Psoas muscle (tissue), 8 donors: ENCODE results near the gene ALOX15B. TPM values are rescaled to one million over a fixed set of nuclear protein-coding genes. Genes with fewer than 3 reads are reported as not detected.

Experiments
- ATAC-seq, 4 donors: fragments of 200-7000 bp; cut with Tn5 transposase; one replicate each; pipeline ENCODE4 v1.9.1; 2020; ENCODE audit warnings: moderate library complexity in 3 of 4, mild to moderate bottlenecking in 2 of 4
- DNase-seq, 2 donors: peaks; one replicate each; pipeline ENCODE4 v3.0.0-alpha.2; 2020
- H3K27ac ChIP-seq: fragments of 200-600 bp; one replicate; pipeline ENCODE4 v1.8.0; 2022
- H3K27me3 ChIP-seq, 3 donors: fragments of 200-600 bp in 1 of 3; one replicate each; pipeline versions ENCODE4 v1.6.1 to v1.8.0; 2013 to 2022; ENCODE audit warnings: low read length in 2 of 3, mild to moderate bottlenecking in 2 of 3, moderate library complexity in 1 of 3; ENCODE audit not compliant: insufficient read depth in 3 of 3
- H3K36me3 ChIP-seq, 2 donors: fragments of 200-600 bp in 1 of 2; one replicate each; pipeline versions ENCODE4 v1.6.1 to v1.8.0; 2013 to 2022; ENCODE audit warnings: low read depth in 1 of 2, mild to moderate bottlenecking in 1 of 2, moderate library complexity in 1 of 2; ENCODE audit not compliant: insufficient read depth in 1 of 2
- H3K4me1 ChIP-seq: fragments of 200-600 bp; one replicate; pipeline ENCODE4 v1.8.0; 2022
- H3K4me3 ChIP-seq: fragments of 200-600 bp; one replicate; pipeline ENCODE4 v1.8.0; 2022; ENCODE audit warnings: mild to moderate bottlenecking
- H3K9me3 ChIP-seq: fragments of 200-600 bp; one replicate; pipeline ENCODE4 v1.8.0; 2022
- CTCF ChIP-seq: fragments of 200-600 bp; IDR thresholded peaks from one replicate; pipeline ENCODE4 v1.8.0; 2022; ENCODE audit warnings: antibody characterized with exemption
- WGBS, 3 donors: extraction: QIAGEN DNeasy Blood & Tissue Kit; methylation state at CpG; one replicate each; pipeline versions ENCODE4 v1.1.6 to v1.1.7; 2013; 5-methylcytosine and 5-hydroxymethylcytosine counted together
- intact Hi-C, 2 donors: fragments of 100-400 bp; cut with DNase I; formaldehyde crosslinking; loops; one replicate each; pipeline versions ENCODE4 v1.11.0 to v1.14.2; 2022
- polyA plus RNA-seq, 3 donors: library from polyadenylated mRNA; stranded (reverse); fragments of 200-250 nt; gene quantifications; one replicate each; pipeline ENCODE4 v1.2.3, GENCODE V29; 2013
- total RNA-seq, 4 donors: library from RNA; stranded (reverse); fragmentation: NEBNext Ultra II Directional in 2 of 4; extraction: Animal tissue kit (Norgen Biotek cat#: 25700) in 2 of 4; gene quantifications; one replicate each; pipeline versions ENCODE4 v1.2.1 to v1.2.4, GENCODE V29; 2021 to 2023
- donor health status: healthy with polysubstance abuse.
- donor health status: DM: no; HTN: no; CAD: no; lungs with moderate emphysema.
- donor health status: Bipolar disorder and iron deficiency.
- donor health status: healthy.
- donor health status: DM: yes; HTN: yes; CAD: no.
- donor health status: DM: no; HTN: no; CAD: no.
- donor health status: DM: no; HTN: no; CAD: no.
- donor health status: DM: yes; HTN: yes; CAD: no.

Gene ALOX15B
- total and polyA plus RNA-seq, 7 donors = 0.09 to 1.1 (median 0.32) TPM; not detected in 2

GRCh38 chr17:8072341-8072728 lies 33.5 kb downstream of the ALOX15B start:
- intact Hi-C loops = no loop called here
- no peaks in the 10 kb centered on the region for H3K9me3 ChIP-seq
- H3K4me1 ChIP-seq = peaks cover 10% of the 10 kb centered on the region
- TF ChIP-seq CTCF = no peak
- DNase-seq (no peak), ATAC-seq (no peak)
- WGBS, 3 donors = 9 to 10% (median 10%) methylated on average over 28 of the region's 28 CpGs
- H3K4me3 ChIP-seq = peak overlapping the region; percentile 30
- no peak overlapping the region for H3K27ac ChIP-seq
- H3K27me3 ChIP-seq = peaks cover 0 to 64% (median 27%) of the 10 kb centered on the region in 3 donors
- no peaks in the 10 kb centered on the region for H3K36me3 ChIP-seq

- TF ChIP-seq CTCF = no peak
- 3 to 4% (median 3%) methylated on average over 40 of the region's 40 CpGs for WGBS, 3 donors
- peak; percentile 12 to 47 (median 28) for ATAC-seq
- H3K9me3 ChIP-seq = no peaks in the 10 kb centered on the region
- DNase-seq = no peak
- intact Hi-C loops = no loop called here
- no peaks in the 10 kb centered on the region for H3K36me3 ChIP-seq
- peak overlapping the region; percentile 30 for H3K4me3 ChIP-seq
- H3K27ac ChIP-seq = no peak overlapping the region
- H3K27me3 ChIP-seq = peaks cover 0 to 69% (median 27%) of the 10 kb centered on the region in 3 donors
- H3K4me1 ChIP-seq = peaks cover 10% of the 10 kb centered on the region
Measured at GRCh38 chr17:8072729-8073461, 34.0 kb downstream of the ALOX15B start.

- Histone ChIP-seq H3K4me1 (peaks cover 10% of the 10 kb centered on the region), H3K36me3 (no peaks in the 10 kb centered on the region), H3K4me3 (no peak overlapping the region), H3K27me3 (peaks cover 0 to 79% (median 27%) of the 10 kb centered on the region in 3 donors), H3K9me3 (no peaks in the 10 kb centered on the region), H3K27ac (no peak overlapping the region)
- WGBS, 3 donors = 2 to 5% (median 4%) methylated on average over 27 to 28 of the region's 28 CpGs
- ATAC-seq (peak; percentile 74 to 89 (median 76)), DNase-seq (peak; percentile 72 to 87)
- intact Hi-C loops = no loop called here
- peak; percentile 81 for TF ChIP-seq CTCF
Measured at GRCh38 chr17:8073627-8074484, 35.0 kb downstream of the ALOX15B start.

GRCh38 chr17:8074554-8074953 lies 35.7 kb downstream of the ALOX15B start:
- Histone ChIP-seq H3K36me3 (no peaks in the 10 kb centered on the region), H3K27ac (no peak overlapping the region), H3K4me3 (no peak overlapping the region), H3K27me3 (peaks cover 0 to 85% (median 27%) of the 10 kb centered on the region in 3 donors), H3K4me1 (peaks cover 15% of the 10 kb centered on the region), H3K9me3 (no peaks in the 10 kb centered on the region)
- intact Hi-C loops = no loop called here
- no peak for ATAC-seq
- TF ChIP-seq CTCF = no peak
- WGBS, 3 donors = 33 to 36% (median 35%) methylated on average over 7 of the region's 7 CpGs
- DNase-seq = no peak
